A549 (cell line): ENCODE measurements around the gene SCPEP1. TPM values are rescaled to one million over a fixed set of nuclear protein-coding genes. Genes with fewer than 3 reads are reported as not detected.

Experiments
- ATAC-seq, 2 experiments: fragments of 200-7000 bp in 1 of 2; fragments of >200 bp in 1 of 2; cut with Nextera tagmentation in 1 of 2; cut with Tn5 transposase in 1 of 2; 3 replicates each; pipeline versions ENCODE4 v1.8.0 to v1.9.1; 2018 to 2020; ENCODE audit warnings: mild to moderate bottlenecking in 1 of 2, moderate library complexity in 1 of 2
- CTCF ChIA-PET: fragments of 300-600 bp; sonication (Branson Sonifier 250); formaldehyde crosslinking; extraction: SDS; loops from one replicate; lab custom pipeline; 2021; ENCODE audit warnings: antibody characterized with exemption, inconsistent platforms; lab: Yijun Ruan, JAX
- POLR2A ChIA-PET: fragments of 350-600 bp; formaldehyde crosslinking; extraction: SDS; loops from one replicate; lab custom pipeline; 2021; ENCODE audit warnings: antibody characterized with exemption, inconsistent platforms; lab: Yijun Ruan, JAX
- DNase-seq, 2 experiments: peaks; one replicate each; pipeline versions ENCODE4 v3.0.0 to v3.0.0-alpha.2; 2011 to 2016; ENCODE audit warnings: low read depth in 1 of 2, low spot score in 1 of 2
- FAIRE-seq: peaks from 2 replicates; lab custom pipeline; 2011; peaks lifted over from hg19 to GRCh38; lab: Jason Lieb, UNC
- H3K27ac ChIP-seq, 2 experiments: fragments of >200 bp; sonication (Bioruptor Twin); formaldehyde crosslinking; 3 replicates each; pipeline ENCODE4 v1.5.1; 2016 to 2017
- H3K4me1 ChIP-seq: fragments of >200 bp; sonication (Bioruptor Twin); formaldehyde crosslinking; 3 replicates; pipeline ENCODE4 v1.6.1; 2016
- H3K4me2 ChIP-seq: fragments of >200 bp; sonication (Bioruptor Twin); formaldehyde crosslinking; 3 replicates; pipeline ENCODE4 v1.6.1; 2016
- H3K4me3 ChIP-seq: fragments of >200 bp; sonication (Bioruptor Twin); formaldehyde crosslinking; 3 replicates; pipeline ENCODE4 v1.5.1; 2016
- H3K9me3 ChIP-seq: fragments of >200 bp; sonication (Bioruptor Twin); formaldehyde crosslinking; 3 replicates; pipeline ENCODE4 v1.6.1; 2016
- BHLHE40 ChIP-seq: IDR thresholded peaks from 2 replicates; pipeline ENCODE4 v1.6.1; 2012; ENCODE audit warnings: low read depth, low read length, inconsistent platforms
- CBX8 ChIP-seq: fragments of 200-600 bp; sonication (generic); IDR thresholded peaks from 2 replicates; pipeline ENCODE4 v1.6.1; 2016
- CEBPB ChIP-seq, 2 experiments: fragments of >200 bp in 1 of 2; sonication (Bioruptor Twin) in 1 of 2; formaldehyde crosslinking in 1 of 2; IDR thresholded peaks; 2 replicates each; pipeline ENCODE4 v1.6.1; 2012 to 2016
- CHD2 ChIP-seq: fragments of 150-350 bp; IDR thresholded peaks from 2 replicates; pipeline ENCODE4 v1.6.1; 2014; ENCODE audit warnings: low read length; ENCODE audit not compliant: partially characterized antibody
- EHMT2 ChIP-seq: fragments of 200-600 bp; sonication (generic); IDR thresholded peaks from 2 replicates; pipeline ENCODE4 v1.6.1; 2016; ENCODE audit warnings: antibody characterized with exemption, low read depth, mild to moderate bottlenecking, moderate library complexity
- ESRRA ChIP-seq: fragments of 150-350 bp; IDR thresholded peaks from 2 replicates; pipeline ENCODE4 v1.6.1; 2014; ENCODE audit warnings: mild to moderate bottlenecking, low read length, borderline replicate concordance
- FOXS1 ChIP-seq: fragments of 250-450 bp; sonication (Bioruptor Pico); IDR thresholded peaks from 2 replicates; pipeline ENCODE4 v1.5.0; 2020; ENCODE audit warnings: mild to moderate bottlenecking, moderate library complexity
- HEYL ChIP-seq: fragments of 250-450 bp; sonication (Bioruptor Pico); IDR thresholded peaks from 2 replicates; pipeline ENCODE4 v1.8.0; 2021; ENCODE audit warnings: mild to moderate bottlenecking, moderate library complexity
- HOXA7 ChIP-seq: fragments of 250-450 bp; sonication (Bioruptor Pico); IDR thresholded peaks from 2 replicates; pipeline ENCODE4 v1.5.0; 2020; ENCODE audit warnings: mild to moderate bottlenecking, moderate library complexity
- KDM1A ChIP-seq: fragments of 200-600 bp; sonication (generic); IDR thresholded peaks from 2 replicates; pipeline ENCODE4 v1.6.1; 2016; ENCODE audit warnings: low read depth, mild to moderate bottlenecking
- KDM5A ChIP-seq: fragments of 200-600 bp; sonication (generic); IDR thresholded peaks from 2 replicates; pipeline ENCODE4 v1.6.1; 2016; ENCODE audit warnings: antibody characterized with exemption, mild to moderate bottlenecking
- MAFK ChIP-seq: fragments of 450-650 bp; IDR thresholded peaks from 2 replicates; pipeline ENCODE4 v1.6.1; 2014; ENCODE audit not compliant: partially characterized antibody
- NR3C1 ChIP-seq: fragments of >200 bp; sonication (Bioruptor Twin); formaldehyde crosslinking; IDR thresholded peaks from 3 replicates; pipeline ENCODE4 v1.6.1; 2017
- POLR2A ChIP-seq: IDR thresholded peaks from 2 replicates; pipeline ENCODE4 v1.6.1; 2012; ENCODE audit warnings: mild to moderate bottlenecking, low read length
- POLR2AphosphoS2 ChIP-seq: conservative IDR thresholded peaks from 2 replicates; pipeline ENCODE4 v1.6.1; 2012; ENCODE audit warnings: low read length, improper control_type of control experiment, inconsistent platforms
- RAD21 ChIP-seq, 2 experiments: fragments of >200 bp in 1 of 2; sonication (Bioruptor Twin) in 1 of 2; formaldehyde crosslinking in 1 of 2; IDR thresholded peaks in 1 of 2; conservative IDR thresholded peaks in 1 of 2; 2 replicates in 1 of 2; 3 replicates in 1 of 2; pipeline ENCODE4 v1.6.1; 2012 to 2018; ENCODE audit warnings: inconsistent platforms in 1 of 2
- RCOR1 ChIP-seq: fragments of 150-350 bp; IDR thresholded peaks from 2 replicates; pipeline ENCODE4 v1.6.1; 2014; ENCODE audit warnings: antibody characterized with exemption, low read length, low read depth
- REST ChIP-seq: fragments of 200-600 bp; sonication (generic); IDR thresholded peaks from 2 replicates; pipeline ENCODE4 v1.6.1; 2016; ENCODE audit warnings: antibody characterized with exemption, mild to moderate bottlenecking, moderate library complexity
- RNF2 ChIP-seq: fragments of 200-600 bp; sonication (generic); IDR thresholded peaks from 2 replicates; pipeline ENCODE4 v1.6.1; 2016; ENCODE audit warnings: low read depth, mild to moderate bottlenecking, antibody characterized with exemption, moderate library complexity, borderline replicate concordance
- SMC3 ChIP-seq: fragments of >200 bp; sonication (Bioruptor Twin); formaldehyde crosslinking; IDR thresholded peaks from 3 replicates; pipeline ENCODE4 v1.6.1; 2018; ENCODE audit warnings: inconsistent platforms
- TFCP2L1 ChIP-seq: fragments of 250-450 bp; sonication (Bioruptor Pico); IDR thresholded peaks from 2 replicates; pipeline ENCODE4 v1.5.0; 2021; ENCODE audit warnings: mild to moderate bottlenecking
- USF2 ChIP-seq: fragments of 450-650 bp; IDR thresholded peaks from 2 replicates; pipeline ENCODE4 v1.6.1; 2014; ENCODE audit warnings: antibody characterized with exemption
- ZFP36 ChIP-seq: fragments of 450-650 bp; IDR thresholded peaks from 2 replicates; pipeline ENCODE4 v1.6.1; 2014; ENCODE audit warnings: borderline replicate concordance; ENCODE audit not compliant: partially characterized antibody
- WGBS: methylation state at CpG from one replicate; pipeline ENCODE4 v1.1.6; 2017; ENCODE audit errors: missing lambda C conversion rate; 5-methylcytosine and 5-hydroxymethylcytosine counted together
- polyA plus RNA-seq, 4 experiments: library from polyadenylated mRNA; depleted of rRNA in 3 of 4; stranded (reverse); fragments of >200 nt; fragmentation: RNase III in 1 of 4; extraction: RNeasy Plus Mini Kit Qiagen cat#74134 plus additional on column Dnase treatment in 1 of 4; gene quantifications; 2 replicates in 3 of 4; 3 replicates in 1 of 4; pipeline ENCODE4 v1.2.3, GENCODE V29; 2011 to 2017
- TF ChIP-seq, protein P1 (sequence below): fragments of 250-450 bp; sonication (Bioruptor Pico); IDR thresholded peaks from 2 replicates; pipeline ENCODE4 v1.5.0; 2021; ENCODE audit warnings: mild to moderate bottlenecking, moderate library complexity, borderline replicate concordance
- TF ChIP-seq, protein P2 (sequence below): fragments of >200 bp; sonication (Bioruptor Twin); formaldehyde crosslinking; IDR thresholded peaks from 3 replicates; pipeline ENCODE4 v1.5.1; 2016
- TF ChIP-seq, protein P3 (sequence below): fragments of >200 bp; sonication (Bioruptor Twin); formaldehyde crosslinking; IDR thresholded peaks from 2 replicates; pipeline ENCODE4 v1.6.1; 2016
- TF ChIP-seq, protein P4 (sequence below): IDR thresholded peaks from 2 replicates; pipeline ENCODE4 v1.6.1; 2012

Gene SCPEP1
- polyA plus RNA-seq, 2 of the 4 experiments (the other 2 are of a cell fraction), result 44.5 to 45.0 TPM

GRCh38 chr17:56974055-56974454 lies 3.9 kb upstream of the SCPEP1 start:
- 60% methylated on average over 2 of the region's 2 CpGs for WGBS
- TF ChIP-seq ESRRA, result no peak
- TF ChIP-seq, protein P1, sequence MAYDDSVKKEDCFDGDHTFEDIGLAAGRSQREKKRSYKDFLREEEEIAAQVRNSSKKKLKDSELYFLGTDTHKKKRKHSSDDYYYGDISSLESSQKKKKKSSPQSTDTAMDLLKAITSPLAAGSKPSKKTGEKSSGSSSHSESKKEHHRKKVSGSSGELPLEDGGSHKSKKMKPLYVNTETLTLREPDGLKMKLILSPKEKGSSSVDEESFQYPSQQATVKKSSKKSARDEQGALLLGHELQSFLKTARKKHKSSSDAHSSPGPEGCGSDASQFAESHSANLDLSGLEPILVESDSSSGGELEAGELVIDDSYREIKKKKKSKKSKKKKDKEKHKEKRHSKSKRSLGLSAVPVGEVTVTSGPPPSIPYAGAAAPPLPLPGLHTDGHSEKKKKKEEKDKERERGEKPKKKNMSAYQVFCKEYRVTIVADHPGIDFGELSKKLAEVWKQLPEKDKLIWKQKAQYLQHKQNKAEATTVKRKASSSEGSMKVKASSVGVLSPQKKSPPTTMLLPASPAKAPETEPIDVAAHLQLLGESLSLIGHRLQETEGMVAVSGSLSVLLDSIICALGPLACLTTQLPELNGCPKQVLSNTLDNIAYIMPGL (CRISPR knock-in tag), result no peak
- TF ChIP-seq, protein P2, sequence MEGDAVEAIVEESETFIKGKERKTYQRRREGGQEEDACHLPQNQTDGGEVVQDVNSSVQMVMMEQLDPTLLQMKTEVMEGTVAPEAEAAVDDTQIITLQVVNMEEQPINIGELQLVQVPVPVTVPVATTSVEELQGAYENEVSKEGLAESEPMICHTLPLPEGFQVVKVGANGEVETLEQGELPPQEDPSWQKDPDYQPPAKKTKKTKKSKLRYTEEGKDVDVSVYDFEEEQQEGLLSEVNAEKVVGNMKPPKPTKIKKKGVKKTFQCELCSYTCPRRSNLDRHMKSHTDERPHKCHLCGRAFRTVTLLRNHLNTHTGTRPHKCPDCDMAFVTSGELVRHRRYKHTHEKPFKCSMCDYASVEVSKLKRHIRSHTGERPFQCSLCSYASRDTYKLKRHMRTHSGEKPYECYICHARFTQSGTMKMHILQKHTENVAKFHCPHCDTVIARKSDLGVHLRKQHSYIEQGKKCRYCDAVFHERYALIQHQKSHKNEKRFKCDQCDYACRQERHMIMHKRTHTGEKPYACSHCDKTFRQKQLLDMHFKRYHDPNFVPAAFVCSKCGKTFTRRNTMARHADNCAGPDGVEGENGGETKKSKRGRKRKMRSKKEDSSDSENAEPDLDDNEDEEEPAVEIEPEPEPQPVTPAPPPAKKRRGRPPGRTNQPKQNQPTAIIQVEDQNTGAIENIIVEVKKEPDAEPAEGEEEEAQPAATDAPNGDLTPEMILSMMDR, result no peak
- TF ChIP-seq POLR2AphosphoS2, result no peak
- no peak for TF ChIP-seq ZFP36
- TF ChIP-seq SMC3, result no peak
- TF ChIP-seq, protein P3, sequence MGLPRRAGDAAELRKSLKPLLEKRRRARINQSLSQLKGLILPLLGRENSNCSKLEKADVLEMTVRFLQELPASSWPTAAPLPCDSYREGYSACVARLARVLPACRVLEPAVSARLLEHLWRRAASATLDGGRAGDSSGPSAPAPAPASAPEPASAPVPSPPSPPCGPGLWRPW, result no peak
- TF ChIP-seq RNF2, result no peak
- TF ChIP-seq HOXA7 (CRISPR knock-in tag), result no peak
- no peak for TF ChIP-seq FOXS1 (CRISPR knock-in tag)
- TF ChIP-seq, protein P4, sequence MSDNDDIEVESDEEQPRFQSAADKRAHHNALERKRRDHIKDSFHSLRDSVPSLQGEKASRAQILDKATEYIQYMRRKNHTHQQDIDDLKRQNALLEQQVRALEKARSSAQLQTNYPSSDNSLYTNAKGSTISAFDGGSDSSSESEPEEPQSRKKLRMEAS, result no peak
- no peak for TF ChIP-seq USF2
- no peak for TF ChIP-seq CEBPB (IDR thresholded peaks at IDR 0.05)
- no peak for TF ChIP-seq RAD21 (conservative IDR thresholded peaks at IDR 0.05 in 1 of 2, IDR thresholded peaks at IDR 0.05 in 1 of 2)
- no peak for TF ChIP-seq TFCP2L1
- TF ChIP-seq RCOR1, result no peak
- TF ChIP-seq CBX8, result no peak
- TF ChIP-seq HEYL (CRISPR knock-in tag), result no peak
- no peak for TF ChIP-seq CHD2
- FAIRE-seq (no peak), ATAC-seq (no peak), DNase-seq (no peak)
- ChIA-PET CTCF (interaction anchor here (1.2 to 1.7 kb wide), 3 partner anchors 9 to 13 kb away, joined by 3 to 4 read pairs (median 4); partner anchors contain the start of gene COIL), POLR2A (no interaction called here)
- Histone ChIP-seq H3K9me3 (no peaks in the 10 kb centered on the region), H3K4me3 (no peak overlapping the region), H3K4me2 (no peak overlapping the region), H3K27ac (no peak overlapping the region), H3K4me1 (peaks cover 11% of the 10 kb centered on the region; the same call in 1 of the 3 replicates)

- 77% methylated on average over 2 of the region's 2 CpGs for WGBS
- H3K4me1 ChIP-seq, result peaks cover 11% of the 10 kb centered on the region; the same call in 1 of the 3 replicates
- H3K4me3 ChIP-seq, result no peak overlapping the region
- CTCF ChIA-PET, result interaction anchor here (0.6 to 2.8 kb wide), 7 partner anchors 10 to 1026 kb away, joined by 3 to 10 read pairs (median 4); partner anchors contain the start of gene COIL
- no peak overlapping the region for H3K27ac ChIP-seq
- no peaks in the 10 kb centered on the region for H3K9me3 ChIP-seq
- no peak for DNase-seq
- FAIRE-seq, result no peak
- POLR2A ChIA-PET, result no interaction called here
- no peak for ATAC-seq
- H3K4me2 ChIP-seq, result no peak overlapping the region
- TF ChIP-seq NR3C1 (no peak), REST (no peak), EHMT2 (no peak), POLR2A (no peak), KDM1A (no peak), BHLHE40 (no peak), KDM5A (no peak), ZFP36 (no peak), SMC3 (no peak), MAFK (no peak), CEBPB (IDR thresholded peaks at IDR 0.05) (no peak), HOXA7 (CRISPR knock-in tag) (no peak), ESRRA (no peak), POLR2AphosphoS2 (no peak)
- TF ChIP-seq, protein P3, result no peak
Observed at GRCh38 chr17:56975656-56976055, 2.3 kb upstream of the SCPEP1 start.
